CD4-positive, alpha-beta T cell treated with Interleukin-15 for 4 hours (primary cell): Measurements from ENCODE around the gene PADI4.
A peak's percentile ranks its signal among the peaks of the same experiment; 100 is the strongest.

ENCODE experiments used
- DNase-seq: peaks from one replicate; pipeline ENCODE4 v3.0.0-alpha.2; 2020; ENCODE audit warnings: low spot score

Gene PADI4

GRCh38 chr1:17307946-17308345 is at the start of gene PADI4:
Gene PADI4 (plus strand): TSS chr1:17308197. CDS start chr1:17308223, 26 bp downstream.
- no peak for DNase-seq

GRCh38 chr1:17258758-17259130 is 49.3 kb upstream of the PADI4 start:
- DNase-seq = no peak

- no peak for DNase-seq
Measured at GRCh38 chr1:17259233-17259873, 48.6 kb upstream of the PADI4 start.

- no peak for DNase-seq
Measured at GRCh38 chr1:17260264-17260663, 47.7 kb upstream of the PADI4 start.

GRCh38 chr1:17260738-17261137 is 47.3 kb upstream of the PADI4 start:
- no peak for DNase-seq

GRCh38 chr1:17263936-17264335 is 44.1 kb upstream of the PADI4 start:
- DNase-seq = no peak

- DNase-seq = no peak
Measured at GRCh38 chr1:17264470-17264869, 43.5 kb upstream of the PADI4 start.

- DNase-seq = no peak
Measured at GRCh38 chr1:17265162-17265561, 42.8 kb upstream of the PADI4 start.

- DNase-seq = no peak
Measured at GRCh38 chr1:17265950-17266349, 42.0 kb upstream of the PADI4 start.

- no peak for DNase-seq
Measured at GRCh38 chr1:17270891-17271765, 36.9 kb upstream of the PADI4 start.

GRCh38 chr1:17272066-17272465 is 35.9 kb upstream of the PADI4 start:
- no peak for DNase-seq

GRCh38 chr1:17272646-17273045 is 35.4 kb upstream of the PADI4 start:
- no peak for DNase-seq

GRCh38 chr1:17273096-17273495 is 34.9 kb upstream of the PADI4 start:
- DNase-seq = no peak

GRCh38 chr1:17274186-17275170 is 33.5 kb upstream of the PADI4 start:
- DNase-seq = peak; percentile 16

GRCh38 chr1:17276568-17276967 is 31.4 kb upstream of the PADI4 start:
- DNase-seq = no peak

GRCh38 chr1:17277511-17278159 is 30.4 kb upstream of the PADI4 start:
- DNase-seq = no peak

GRCh38 chr1:17278996-17279830 is 28.8 kb upstream of the PADI4 start:
- DNase-seq = no peak

GRCh38 chr1:17280436-17280835 is 27.6 kb upstream of the PADI4 start:
- no peak for DNase-seq

GRCh38 chr1:17280894-17281293 is 27.1 kb upstream of the PADI4 start:
- no peak for DNase-seq

GRCh38 chr1:17281775-17282181 is 26.2 kb upstream of the PADI4 start:
- no peak for DNase-seq

- DNase-seq = no peak
Measured at GRCh38 chr1:17282836-17283235, 25.2 kb upstream of the PADI4 start.
